Activated effector memory CD4-positive, alpha-beta T cell treated with Interleukin-2 at 50 U/mL for 16 hours (primary cell): ENCODE data around the gene GRM8.
"Not testable (repeated sequence)": the region's sequence is repeated elsewhere in the genome, so short reads cannot be mapped to it uniquely, and the experiment has no call there.

Experiments
- DNase-seq: peaks from one replicate; pipeline ENCODE4 v3.0.0-alpha.2; 2020

GRM8 gene

GRCh38 chr7:126905255-126905654 lies 347.5 kb downstream of the GRM8 start:
- DNase-seq: not testable (repeated sequence)

GRCh38 chr7:126901041-126901765 lies 351.5 kb downstream of the GRM8 start:
- not testable (repeated sequence) for DNase-seq

- not testable (repeated sequence) for DNase-seq
Measured at GRCh38 chr7:126887980-126888379, 364.8 kb downstream of the GRM8 start.

- not testable (repeated sequence) for DNase-seq
Measured at GRCh38 chr7:126887560-126887959, 365.2 kb downstream of the GRM8 start.

GRCh38 chr7:126882730-126883129 lies 370.0 kb downstream of the GRM8 start:
- DNase-seq: not testable (repeated sequence)

- not testable (repeated sequence) for DNase-seq
Measured at GRCh38 chr7:126881908-126882307, 370.8 kb downstream of the GRM8 start.

- no peak for DNase-seq
Measured at GRCh38 chr7:126881315-126881714, 371.4 kb downstream of the GRM8 start.

GRCh38 chr7:126876536-126876935 lies 376.2 kb downstream of the GRM8 start:
- not testable (repeated sequence) for DNase-seq

- no peak for DNase-seq
Measured at GRCh38 chr7:126856691-126857291, 395.9 kb downstream of the GRM8 start.

- DNase-seq: no peak
Measured at GRCh38 chr7:126845331-126845730, 407.4 kb downstream of the GRM8 start.

GRCh38 chr7:126843883-126844282 lies 408.9 kb downstream of the GRM8 start:
- no peak for DNase-seq

GRCh38 chr7:126843336-126843735 lies 409.4 kb downstream of the GRM8 start:
- no peak for DNase-seq

- no peak for DNase-seq
Measured at GRCh38 chr7:126842451-126842850, 410.3 kb downstream of the GRM8 start.

- no peak for DNase-seq
Measured at GRCh38 chr7:126840869-126841268, 411.9 kb downstream of the GRM8 start.

GRCh38 chr7:126839624-126840023 lies 413.1 kb downstream of the GRM8 start:
- DNase-seq: no peak

GRCh38 chr7:126838194-126838593 lies 414.5 kb downstream of the GRM8 start:
- no peak for DNase-seq

GRCh38 chr7:126831241-126831640 lies 421.5 kb downstream of the GRM8 start:
- not testable (repeated sequence) for DNase-seq

GRCh38 chr7:126820925-126821324 lies 431.8 kb downstream of the GRM8 start:
- DNase-seq: no peak

- DNase-seq: no peak
Measured at GRCh38 chr7:126819197-126819484, 433.6 kb downstream of the GRM8 start.

- no peak for DNase-seq
Measured at GRCh38 chr7:126818393-126819196, 434.1 kb downstream of the GRM8 start.

- no peak for DNase-seq
Measured at GRCh38 chr7:126809188-126809587, 443.6 kb downstream of the GRM8 start.

- no peak for DNase-seq
Measured at GRCh38 chr7:126806614-126807013, 446.1 kb downstream of the GRM8 start.

GRCh38 chr7:126805351-126805750 lies 447.4 kb downstream of the GRM8 start:
- DNase-seq: no peak

GRCh38 chr7:126804604-126805003 lies 448.1 kb downstream of the GRM8 start:
- no peak for DNase-seq
